PC-9 (cell line): ENCODE data around the gene DCAF6. TPM values are rescaled to one million over a fixed set of nuclear protein-coding genes. Genes with fewer than 3 reads are reported as not detected.

Experiments used
- BruUV-seq: library from RNA; stranded (reverse); fragments of 400-500 nt; replicated peaks from 2 replicates; lab custom pipeline; 2021; lab: Mats Ljungman, UMichigan
- CTCF ChIA-PET: fragments of 300-600 bp; sonication (Branson Sonifier 250); formaldehyde crosslinking; loops from one replicate; lab custom pipeline; 2022; ENCODE audit warnings: antibody characterized with exemption; lab: Charles Lee
- POLR2A ChIA-PET: fragments of 300-600 bp; sonication (Branson Sonifier 250); formaldehyde crosslinking; loops from one replicate; lab custom pipeline; 2022; ENCODE audit warnings: antibody characterized with exemption; ENCODE audit not compliant: unreplicated experiment; lab: Charles Lee
- DNase-seq, 2 experiments: peaks; one replicate each; pipeline versions ENCODE4 v3.0.0 to v3.0.0-alpha.2; 2015 to 2022; ENCODE audit warnings: mixed read lengths in 1 of 2
- H2AFZ ChIP-seq: fragments of 200-600 bp; sonication (generic); 2 replicates; pipeline ENCODE4 v1.8.1; 2017; ENCODE audit warnings: antibody characterized with exemption
- H3F3A ChIP-seq: fragments of 200-600 bp; sonication (generic); 2 replicates; pipeline ENCODE4 v1.8.1; 2017; ENCODE audit warnings: antibody characterized with exemption, mild to moderate bottlenecking, low read depth; ENCODE audit not compliant: insufficient read depth
- H3K27ac ChIP-seq: fragments of 200-600 bp; sonication (generic); 2 replicates; pipeline ENCODE4 v1.6.1; 2016; ENCODE audit warnings: mixed run types
- H3K27me3 ChIP-seq: fragments of 200-600 bp; sonication (generic); 2 replicates; pipeline ENCODE4 v1.6.1; 2016; ENCODE audit warnings: low read depth, mixed run types; ENCODE audit not compliant: insufficient read depth
- H3K36me3 ChIP-seq: fragments of 200-600 bp; sonication (generic); 2 replicates; pipeline ENCODE4 v1.6.1; 2016; ENCODE audit warnings: low read depth, mixed run types
- H3K4me1 ChIP-seq: fragments of 200-600 bp; sonication (generic); replicated peaks from 2 replicates; pipeline ENCODE4 v1.6.1; 2016; ENCODE audit warnings: mixed run types; ENCODE audit not compliant: insufficient read depth
- H3K4me2 ChIP-seq: fragments of 200-600 bp; sonication (generic); 2 replicates; pipeline ENCODE4 v1.6.1; 2017; ENCODE audit warnings: mixed run types
- H3K4me3 ChIP-seq: fragments of 200-600 bp; sonication (generic); 2 replicates; pipeline ENCODE4 v1.6.1; 2016; ENCODE audit warnings: mixed run types
- H3K79me2 ChIP-seq: fragments of 200-600 bp; sonication (generic); 2 replicates; pipeline ENCODE4 v1.6.1; 2017; ENCODE audit warnings: low read depth, mixed run types
- H3K9me2 ChIP-seq: fragments of 200-600 bp; sonication (generic); 2 replicates; pipeline ENCODE4 v1.8.1; 2017; ENCODE audit warnings: mild to moderate bottlenecking; ENCODE audit not compliant: insufficient read depth
- H3K9me3 ChIP-seq: fragments of 200-600 bp; sonication (generic); 2 replicates; pipeline ENCODE4 v1.8.1; 2016; ENCODE audit warnings: low read depth; ENCODE audit not compliant: insufficient read depth
- H4K20me1 ChIP-seq: fragments of 200-600 bp; sonication (generic); 2 replicates; pipeline ENCODE4 v1.8.1; 2017; ENCODE audit not compliant: insufficient read depth
- EZH2 ChIP-seq: fragments of 200-600 bp; sonication (generic); IDR thresholded peaks from 2 replicates; pipeline ENCODE4 v1.8.0; 2017; ENCODE audit warnings: antibody characterized with exemption, low read depth
- intact Hi-C: fragments of 100-400 bp; cut with micrococcal nuclease; formaldehyde crosslinking; loops from one replicate; pipeline ENCODE4 v1.10.0; 2022; ENCODE audit not compliant: unreplicated experiment
- total RNA-seq: library from RNA; stranded (reverse); gene quantifications from 2 replicates; pipeline ENCODE4 v1.2.3, GENCODE V29; 2021
- TF ChIP-seq, protein P1 (sequence below): fragments of 200-600 bp; sonication (generic); conservative IDR thresholded peaks from 2 replicates; pipeline ENCODE4 v1.6.1; 2017; ENCODE audit warnings: mixed run types, antibody characterized with exemption, mild to moderate bottlenecking, moderate library complexity

The DCAF6 gene
- total RNA-seq, 1 experiment from 2014 or later: 77.4 TPM

DNA sequence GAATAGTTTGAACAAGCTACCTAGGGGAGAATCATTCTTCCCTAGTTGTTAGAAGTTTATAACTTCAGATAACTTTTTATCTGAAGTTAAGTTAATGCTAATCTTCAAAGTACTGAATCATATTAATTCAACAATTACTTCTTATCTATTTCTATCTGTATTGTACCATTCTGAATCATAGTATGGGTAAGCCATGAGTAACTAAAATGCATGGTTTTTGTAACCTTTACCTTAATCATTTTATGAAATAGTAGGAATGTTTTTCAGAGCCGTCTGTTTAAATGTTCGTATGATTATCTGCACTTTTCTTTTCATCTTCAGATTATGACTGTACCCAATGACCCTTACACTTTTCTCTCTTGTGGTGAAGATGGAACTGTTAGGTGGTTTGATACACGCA is 50.7 kb downstream of the DCAF6 start:
- DNase-seq: no peak
- Histone ChIP-seq H3K9me2 (no peaks in the 10 kb centered on the region), H3K4me3 (no peak overlapping the region), H3K9me3 (no peaks in the 10 kb centered on the region), H3F3A (peaks cover 3% of the 10 kb centered on the region; the same call in 1 of the 2 replicates), H3K79me2 (peaks cover 21% of the 10 kb centered on the region; the same call in 1 of the 2 replicates), H3K27me3 (no peaks in the 10 kb centered on the region), H3K4me2 (no peak overlapping the region), H4K20me1 (no peaks in the 10 kb centered on the region), H2AFZ (no peak overlapping the region), H3K36me3 (peaks cover 5% of the 10 kb centered on the region), H3K4me1 (peaks cover 14% of the 10 kb centered on the region; the same call in 1 of the 2 replicates), H3K27ac (0 out of 2 replicates have a peak overlapping the region, but pooled peaks have one; percentile 0)
- BruUV-seq: no TSS peak
- ChIA-PET CTCF (no interaction called here), POLR2A (no interaction called here)
- TF ChIP-seq EZH2: no peak
- TF ChIP-seq, protein P1, sequence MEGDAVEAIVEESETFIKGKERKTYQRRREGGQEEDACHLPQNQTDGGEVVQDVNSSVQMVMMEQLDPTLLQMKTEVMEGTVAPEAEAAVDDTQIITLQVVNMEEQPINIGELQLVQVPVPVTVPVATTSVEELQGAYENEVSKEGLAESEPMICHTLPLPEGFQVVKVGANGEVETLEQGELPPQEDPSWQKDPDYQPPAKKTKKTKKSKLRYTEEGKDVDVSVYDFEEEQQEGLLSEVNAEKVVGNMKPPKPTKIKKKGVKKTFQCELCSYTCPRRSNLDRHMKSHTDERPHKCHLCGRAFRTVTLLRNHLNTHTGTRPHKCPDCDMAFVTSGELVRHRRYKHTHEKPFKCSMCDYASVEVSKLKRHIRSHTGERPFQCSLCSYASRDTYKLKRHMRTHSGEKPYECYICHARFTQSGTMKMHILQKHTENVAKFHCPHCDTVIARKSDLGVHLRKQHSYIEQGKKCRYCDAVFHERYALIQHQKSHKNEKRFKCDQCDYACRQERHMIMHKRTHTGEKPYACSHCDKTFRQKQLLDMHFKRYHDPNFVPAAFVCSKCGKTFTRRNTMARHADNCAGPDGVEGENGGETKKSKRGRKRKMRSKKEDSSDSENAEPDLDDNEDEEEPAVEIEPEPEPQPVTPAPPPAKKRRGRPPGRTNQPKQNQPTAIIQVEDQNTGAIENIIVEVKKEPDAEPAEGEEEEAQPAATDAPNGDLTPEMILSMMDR: no peak
- intact Hi-C loops: loop anchor here (10.0 kb wide), 1 partner anchor 262 kb away; the partner anchor contains the start of gene MPZL1

DNA sequence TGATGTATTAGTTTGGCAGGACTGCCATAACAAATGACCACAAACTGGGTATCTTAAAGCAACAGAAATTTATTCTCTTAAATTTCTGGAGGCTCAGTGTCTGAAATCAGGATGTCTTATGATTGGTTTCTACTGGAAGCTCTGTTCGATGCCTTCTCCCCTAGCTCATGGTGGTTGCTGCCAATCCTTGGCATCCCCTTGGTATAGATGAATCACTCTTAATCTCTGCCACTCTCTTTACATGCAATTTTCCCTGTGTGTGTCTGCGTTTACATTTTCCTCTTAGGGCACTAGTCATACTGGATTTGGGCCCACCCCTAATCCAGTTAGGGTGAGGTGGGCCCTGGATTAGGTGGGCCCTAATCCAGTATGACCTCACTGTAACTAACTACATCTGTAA is 55.1 kb downstream of the DCAF6 start:
- Histone ChIP-seq H3K9me3 (no peaks in the 10 kb centered on the region), H3K9me2 (no peaks in the 10 kb centered on the region), H3K4me3 (no peak overlapping the region), H3K27me3 (no peaks in the 10 kb centered on the region), H4K20me1 (no peaks in the 10 kb centered on the region), H2AFZ (no peak overlapping the region), H3K36me3 (peaks cover 9% of the 10 kb centered on the region), H3K27ac (no peak overlapping the region), H3K79me2 (0 out of 2 replicates have a peak, but pooled peaks cover under 1% of the 10 kb centered on the region), H3K4me2 (no peak overlapping the region), H3K4me1 (peaks cover 9% of the 10 kb centered on the region; the same call in 1 of the 2 replicates), H3F3A (peaks cover 3% of the 10 kb centered on the region; the same call in 1 of the 2 replicates)
- intact Hi-C loops: no loop called here
- BruUV-seq: no TSS peak
- DNase-seq: no peak
- TF ChIP-seq EZH2: no peak
- TF ChIP-seq, protein P1: no peak
- ChIA-PET CTCF (no interaction called here), POLR2A (no interaction called here)

DNA sequence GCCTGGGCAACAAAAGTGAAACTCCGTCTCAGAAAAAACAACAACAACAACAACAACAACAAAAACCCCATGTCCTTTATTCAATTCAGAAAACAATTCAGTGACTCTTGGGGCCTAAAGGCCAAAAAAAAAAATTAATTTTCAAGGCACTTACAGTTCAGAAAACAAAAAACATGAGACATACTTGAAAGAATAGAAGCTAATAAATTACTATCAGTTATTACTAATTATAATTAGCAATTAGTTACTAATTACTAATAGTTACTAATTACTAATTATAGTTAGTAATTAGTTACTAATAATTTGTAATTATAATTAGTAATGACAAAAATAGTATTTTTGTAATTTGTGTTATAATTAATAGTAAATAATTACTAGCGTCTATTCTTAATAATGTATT is 57.2 kb downstream of the DCAF6 start:
- Histone ChIP-seq H3K4me1 (no peaks in the 10 kb centered on the region), H3K4me3 (no peak overlapping the region), H4K20me1 (no peaks in the 10 kb centered on the region), H3K27ac (no peak overlapping the region), H3K4me2 (no peak overlapping the region), H3K9me2 (no peaks in the 10 kb centered on the region), H3F3A (peaks cover 3% of the 10 kb centered on the region; the same call in 1 of the 2 replicates), H3K27me3 (no peaks in the 10 kb centered on the region), H2AFZ (no peak overlapping the region), H3K9me3 (no peaks in the 10 kb centered on the region), H3K79me2 (no peaks in the 10 kb centered on the region), H3K36me3 (peaks cover 16% of the 10 kb centered on the region)
- TF ChIP-seq, protein P1: no peak
- no peak for TF ChIP-seq EZH2
- ChIA-PET CTCF (no interaction called here), POLR2A (no interaction called here)
- intact Hi-C loops: no loop called here
- BruUV-seq: no TSS peak
- no peak for DNase-seq
